ENCODE results near the gene DUSP22. TPM values are rescaled to one million over a fixed set of nuclear protein-coding genes. Genes with fewer than 3 reads are reported as not detected.

DUSP22 gene
- total and polyA plus RNA-seq, 2 experiments from 2014 or later = 24.2 to 26.3 TPM

- Histone ChIP-seq H3K9me2 (replicated peaks; ENCODE audit: insufficient read depth) (no peaks in the 10 kb centered on the region), H3K27me3 (no peaks in the 10 kb centered on the region), H3K4me1 (ENCODE audit: insufficient read depth) (no peaks in the 10 kb centered on the region), H2AFZ (no peak overlapping the region), H3K27ac (no peak overlapping the region), H4K20me1 (ENCODE audit: insufficient read depth, poor library complexity, severe bottlenecking) (no peaks in the 10 kb centered on the region), H3K9me3 (ENCODE audit: low read depth) (no peaks in the 10 kb centered on the region), H3K4me2 (no peak overlapping the region), H3K36me3 (replicated peaks; ENCODE audit: insufficient read depth, low read depth) (no peaks in the 10 kb centered on the region), H3K79me2 (peaks cover 8% of the 10 kb centered on the region), H3K4me3 (no peak overlapping the region)
- TF ChIP-seq EZH2 (IDR thresholded peaks at IDR 0.05; ENCODE audit: borderline replicate concordance) = no peak
- no peak for TF ChIP-seq EZH2phosphoT487 (IDR thresholded peaks at IDR 0.05; ENCODE audit: low read depth, severe bottlenecking, unreplicated experiment)
- TF ChIP-seq CTCF (IDR thresholded peaks at IDR 0.05; ENCODE audit: poor library complexity) = no peak
- 69% methylated on average over 7 of the region's 7 CpGs for WGBS (ENCODE audit: low lambda C conversion rate, missing lambda C conversion rate)
- DNase-seq (ENCODE audit: low spot score) = no peak
These were observed 36.6 kb downstream of the DUSP22 start for GRCh38 chr6:328924-329323.

- no peak overlapping the region for H3K4me2 ChIP-seq
- H3K4me1 ChIP-seq (ENCODE audit: insufficient read depth) = no peaks in the 10 kb centered on the region
- DNase-seq (ENCODE audit: low spot score) = peak; percentile 46
- H3K9me3 ChIP-seq (ENCODE audit: low read depth) = no peaks in the 10 kb centered on the region
- no peaks in the 10 kb centered on the region for H3K27me3 ChIP-seq
- no peaks in the 10 kb centered on the region for H3K36me3 ChIP-seq (replicated peaks; ENCODE audit: insufficient read depth, low read depth)
- peak overlapping the region; percentile 53 for H3K27ac ChIP-seq
- H3K79me2 ChIP-seq = peaks cover 8% of the 10 kb centered on the region
- 70% methylated on average over 15 of the region's 15 CpGs for WGBS (ENCODE audit: low lambda C conversion rate, missing lambda C conversion rate)
- no peak overlapping the region for H3K4me3 ChIP-seq
- no peaks in the 10 kb centered on the region for H3K9me2 ChIP-seq (replicated peaks; ENCODE audit: insufficient read depth)
- no peaks in the 10 kb centered on the region for H4K20me1 ChIP-seq (ENCODE audit: insufficient read depth, poor library complexity, severe bottlenecking)
- TF ChIP-seq EZH2phosphoT487 (IDR thresholded peaks at IDR 0.05; ENCODE audit: low read depth, severe bottlenecking, unreplicated experiment) (no peak), CTCF (IDR thresholded peaks at IDR 0.05; ENCODE audit: poor library complexity) (no peak), EZH2 (IDR thresholded peaks at IDR 0.05; ENCODE audit: borderline replicate concordance) (no peak)
- H2AFZ ChIP-seq = no peak overlapping the region
These were observed 37.8 kb downstream of the DUSP22 start for GRCh38 chr6:329888-330691.

- Histone ChIP-seq H4K20me1 (ENCODE audit: insufficient read depth, poor library complexity, severe bottlenecking) (no peaks in the 10 kb centered on the region), H3K4me1 (ENCODE audit: insufficient read depth) (no peaks in the 10 kb centered on the region), H3K4me3 (no peak overlapping the region), H3K9me2 (replicated peaks; ENCODE audit: insufficient read depth) (no peaks in the 10 kb centered on the region), H3K9me3 (ENCODE audit: low read depth) (no peaks in the 10 kb centered on the region), H3K79me2 (peaks cover 8% of the 10 kb centered on the region), H2AFZ (no peak overlapping the region), H3K4me2 (no peak overlapping the region), H3K27me3 (no peaks in the 10 kb centered on the region), H3K36me3 (replicated peaks; ENCODE audit: insufficient read depth, low read depth) (no peaks in the 10 kb centered on the region), H3K27ac (peak overlapping the region; percentile 53)
- 57% methylated on average over 8 of the region's 8 CpGs for WGBS (ENCODE audit: low lambda C conversion rate, missing lambda C conversion rate)
- no peak for DNase-seq (ENCODE audit: low spot score)
- TF ChIP-seq EZH2 (IDR thresholded peaks at IDR 0.05; ENCODE audit: borderline replicate concordance) = no peak
- TF ChIP-seq CTCF (IDR thresholded peaks at IDR 0.05; ENCODE audit: poor library complexity) = no peak
- TF ChIP-seq EZH2phosphoT487 (IDR thresholded peaks at IDR 0.05; ENCODE audit: low read depth, severe bottlenecking, unreplicated experiment) = no peak
These were observed 38.7 kb downstream of the DUSP22 start for GRCh38 chr6:330948-331347.

All from hepatocyte (in vitro differentiated cells).